Measurements from ENCODE around the gene POTEF.
"Not testable (repeated sequence)": the region's sequence is repeated elsewhere in the genome, so short reads cannot be mapped to it uniquely, and the experiment has no call there.

The POTEF gene

GRCh38 chr2:130158631-130159030 is 29.6 kb upstream of the POTEF start:
- Histone ChIP-seq H3K36me3 (ENCODE audit: insufficient read depth, low read length) (peaks cover 11% of the 10 kb centered on the region), H3K4me1 (ENCODE audit: control insufficient read depth, insufficient read depth, low read length) (no peaks in the 10 kb centered on the region), H3K9me3 (replicated peaks; ENCODE audit: low read length) (no peaks in the 10 kb centered on the region), H3K4me2 (ENCODE audit: low read length) (no peak overlapping the region), H3K9ac (ENCODE audit: low read depth, low read length) (no peak overlapping the region), H3K27me3 (ENCODE audit: control insufficient read depth, insufficient read depth, low read length) (no peaks in the 10 kb centered on the region), H3K4me3 (ENCODE audit: low read length) (no peak overlapping the region)

DNA sequence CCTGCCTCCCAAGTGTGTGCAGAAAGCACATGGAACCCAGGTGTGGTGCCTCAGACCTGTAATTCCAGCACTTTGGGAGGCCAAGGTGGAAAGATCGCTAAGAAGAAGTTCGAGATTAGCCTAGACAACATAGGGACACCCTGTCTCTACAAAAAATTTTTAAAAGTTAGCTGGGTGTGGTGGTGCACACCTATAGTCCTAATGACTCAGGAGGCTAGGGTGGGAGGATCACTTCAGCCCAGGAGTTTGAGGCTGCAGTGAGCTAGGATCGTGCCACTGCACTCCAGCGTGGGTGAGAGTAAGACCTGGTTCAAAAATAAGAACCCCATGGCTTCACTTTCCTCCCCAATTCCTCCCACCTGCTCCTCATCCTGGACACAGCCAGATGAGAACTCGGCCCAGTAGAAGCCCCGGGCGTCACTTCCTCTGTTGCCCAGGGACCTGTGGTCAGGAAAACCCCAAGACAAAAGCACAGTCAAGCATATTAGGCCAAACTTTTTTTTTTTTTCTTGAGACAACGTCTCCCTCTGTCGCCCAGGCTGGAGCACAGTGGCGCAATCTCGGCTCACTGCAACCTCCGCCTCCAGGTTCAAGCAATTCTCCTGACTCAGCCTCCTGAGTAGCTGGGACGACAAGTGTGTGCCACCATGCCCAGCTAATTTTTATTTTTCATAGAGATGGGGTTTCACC is 28.9 kb upstream of the POTEF start:
- not testable (repeated sequence) for H3K9ac ChIP-seq (ENCODE audit: low read depth, low read length); H3K4me3 ChIP-seq (ENCODE audit: low read length); H3K27me3 ChIP-seq (ENCODE audit: control insufficient read depth, insufficient read depth, low read length); H3K9me3 ChIP-seq (replicated peaks; ENCODE audit: low read length); H3K4me2 ChIP-seq (ENCODE audit: low read length); H3K4me1 ChIP-seq (ENCODE audit: control insufficient read depth, insufficient read depth, low read length)
- peaks cover 12% of the 10 kb centered on the region for H3K36me3 ChIP-seq (ENCODE audit: insufficient read depth, low read length)

GRCh38 chr2:130157354-130157753 is 28.3 kb upstream of the POTEF start:
- H3K4me3 ChIP-seq (ENCODE audit: low read length); H3K4me1 ChIP-seq (ENCODE audit: control insufficient read depth, insufficient read depth, low read length); H3K9me3 ChIP-seq (replicated peaks; ENCODE audit: low read length); H3K36me3 ChIP-seq (ENCODE audit: insufficient read depth, low read length); H3K4me2 ChIP-seq (ENCODE audit: low read length); H3K27me3 ChIP-seq (ENCODE audit: control insufficient read depth, insufficient read depth, low read length); H3K9ac ChIP-seq (ENCODE audit: low read depth, low read length): not testable (repeated sequence)

DNA sequence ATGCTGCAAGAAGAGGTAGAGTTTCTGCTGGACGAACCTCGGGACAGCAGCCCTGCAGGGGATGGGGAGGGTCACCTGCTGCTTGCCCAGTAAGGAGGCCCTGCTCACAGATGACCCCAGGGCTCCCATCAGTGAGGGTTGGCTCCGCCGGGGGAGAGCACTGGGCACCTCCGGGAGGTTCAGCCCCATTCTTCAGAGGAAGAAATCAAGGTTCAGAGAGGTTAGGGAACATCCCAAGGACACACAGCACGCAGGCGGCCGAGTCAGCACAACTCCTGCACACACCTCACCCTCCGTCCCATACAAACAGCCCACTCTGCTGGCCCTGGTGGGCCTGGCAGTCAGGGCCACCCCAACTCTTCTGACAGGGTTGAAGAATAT is 27.6 kb upstream of the POTEF start:
- Histone ChIP-seq H3K36me3 (ENCODE audit: insufficient read depth, low read length) (peaks cover 13% of the 10 kb centered on the region), H3K4me2 (ENCODE audit: low read length) (no peak overlapping the region), H3K4me1 (ENCODE audit: control insufficient read depth, insufficient read depth, low read length) (no peaks in the 10 kb centered on the region), H3K9me3 (replicated peaks; ENCODE audit: low read length) (no peaks in the 10 kb centered on the region), H3K4me3 (ENCODE audit: low read length) (no peak overlapping the region), H3K9ac (ENCODE audit: low read depth, low read length) (no peak overlapping the region), H3K27me3 (ENCODE audit: control insufficient read depth, insufficient read depth, low read length) (no peaks in the 10 kb centered on the region)

GRCh38 chr2:130155956-130156623 is 27.1 kb upstream of the POTEF start:
- not testable (repeated sequence) for H3K9ac ChIP-seq (ENCODE audit: low read depth, low read length); H3K27me3 ChIP-seq (ENCODE audit: control insufficient read depth, insufficient read depth, low read length); H3K9me3 ChIP-seq (replicated peaks; ENCODE audit: low read length); H3K4me2 ChIP-seq (ENCODE audit: low read length); H3K4me1 ChIP-seq (ENCODE audit: control insufficient read depth, insufficient read depth, low read length); H3K4me3 ChIP-seq (ENCODE audit: low read length)
- H3K36me3 ChIP-seq (ENCODE audit: insufficient read depth, low read length) = peaks cover 13% of the 10 kb centered on the region

DNA sequence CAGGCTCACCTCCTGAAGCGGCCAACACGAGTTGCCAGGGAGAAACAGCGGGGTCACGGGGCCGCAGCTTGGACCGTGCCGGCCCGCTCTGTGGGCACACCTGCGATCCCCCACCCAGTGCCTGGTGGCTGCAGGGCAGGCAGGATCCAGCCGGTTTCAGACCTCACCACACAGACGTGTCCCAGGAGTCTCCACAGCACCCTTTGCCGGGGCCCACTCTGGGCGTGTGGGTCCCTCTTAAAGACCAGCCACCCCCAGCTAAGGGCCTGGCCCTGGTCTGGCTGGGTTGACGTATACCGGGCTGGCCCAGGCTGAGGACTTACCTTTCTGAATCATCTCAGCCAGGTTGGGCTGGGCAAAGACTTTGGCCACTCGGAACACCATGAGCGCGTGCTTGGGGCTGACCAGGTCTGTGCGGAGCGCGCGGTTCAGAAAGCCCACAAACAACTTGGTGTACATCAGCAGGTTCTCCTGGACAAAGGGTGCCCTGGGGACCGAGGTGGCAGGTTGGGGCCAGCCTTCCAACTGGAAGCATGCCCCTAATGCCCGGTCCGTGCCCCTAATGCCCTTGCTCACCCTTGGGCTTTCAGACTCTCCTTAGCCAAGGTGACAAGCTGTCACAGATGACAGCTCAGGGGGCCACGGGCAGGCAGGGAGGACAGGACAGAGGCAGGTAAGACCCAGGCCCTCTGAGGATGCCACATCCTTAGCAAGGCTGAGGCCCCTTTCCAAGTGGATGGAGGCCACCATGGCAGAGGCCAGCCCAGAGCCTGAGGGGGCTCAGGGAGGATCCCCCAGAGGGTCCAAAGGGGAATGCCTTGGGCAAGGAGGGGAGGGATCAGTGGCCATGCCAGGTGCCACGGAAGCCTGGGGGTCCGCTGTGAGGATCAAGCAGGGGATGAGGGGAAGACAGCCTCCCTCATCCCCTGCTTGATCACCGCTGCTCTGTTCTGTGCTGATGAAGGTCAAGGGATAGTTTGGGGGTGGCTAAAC is 26.0 kb upstream of the POTEF start:
- Histone ChIP-seq H3K4me1 (ENCODE audit: control insufficient read depth, insufficient read depth, low read length) (no peaks in the 10 kb centered on the region), H3K9me3 (replicated peaks; ENCODE audit: low read length) (no peaks in the 10 kb centered on the region), H3K36me3 (ENCODE audit: insufficient read depth, low read length) (peaks cover 13% of the 10 kb centered on the region), H3K4me2 (ENCODE audit: low read length) (no peak overlapping the region), H3K9ac (ENCODE audit: low read depth, low read length) (no peak overlapping the region), H3K27me3 (ENCODE audit: control insufficient read depth, insufficient read depth, low read length) (no peaks in the 10 kb centered on the region), H3K4me3 (ENCODE audit: low read length) (no peak overlapping the region)

DNA sequence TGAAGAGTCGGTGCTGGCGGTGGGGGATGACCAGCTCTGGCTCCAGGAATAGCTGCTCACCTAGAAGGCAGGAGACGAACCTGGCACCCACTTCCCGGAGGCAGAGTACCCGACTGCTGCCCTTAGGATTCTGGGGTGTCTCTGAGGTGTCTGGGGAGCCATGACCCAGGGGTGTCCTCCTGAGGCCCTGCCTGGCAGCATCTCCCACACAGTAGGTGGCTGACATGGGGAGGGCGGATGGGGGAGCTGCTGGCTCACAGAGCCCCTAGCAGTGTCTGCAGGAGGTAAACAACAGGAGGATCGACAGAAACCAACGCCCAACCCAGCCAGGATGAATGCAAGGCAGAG is 25.4 kb upstream of the POTEF start:
- peaks cover 13% of the 10 kb centered on the region for H3K36me3 ChIP-seq (ENCODE audit: insufficient read depth, low read length)
- not testable (repeated sequence) for H3K4me2 ChIP-seq (ENCODE audit: low read length); H3K27me3 ChIP-seq (ENCODE audit: control insufficient read depth, insufficient read depth, low read length); H3K4me3 ChIP-seq (ENCODE audit: low read length); H3K9ac ChIP-seq (ENCODE audit: low read depth, low read length); H3K4me1 ChIP-seq (ENCODE audit: control insufficient read depth, insufficient read depth, low read length); H3K9me3 ChIP-seq (replicated peaks; ENCODE audit: low read length)

GRCh38 chr2:130153721-130154422 is 24.9 kb upstream of the POTEF start:
- not testable (repeated sequence) for H3K4me3 ChIP-seq (ENCODE audit: low read length); H3K4me2 ChIP-seq (ENCODE audit: low read length); H3K9ac ChIP-seq (ENCODE audit: low read depth, low read length); H3K9me3 ChIP-seq (replicated peaks; ENCODE audit: low read length); H3K4me1 ChIP-seq (ENCODE audit: control insufficient read depth, insufficient read depth, low read length); H3K27me3 ChIP-seq (ENCODE audit: control insufficient read depth, insufficient read depth, low read length)
- H3K36me3 ChIP-seq (ENCODE audit: insufficient read depth, low read length) = peaks cover 13% of the 10 kb centered on the region

GRCh38 chr2:130152816-130153595 is 24.0 kb upstream of the POTEF start:
- no peak overlapping the region for H3K9ac ChIP-seq (ENCODE audit: low read depth, low read length)
- H3K27me3 ChIP-seq (ENCODE audit: control insufficient read depth, insufficient read depth, low read length) = no peaks in the 10 kb centered on the region
- H3K4me2 ChIP-seq (ENCODE audit: low read length) = no peak overlapping the region
- H3K4me3 ChIP-seq (ENCODE audit: low read length) = no peak overlapping the region
- H3K9me3 ChIP-seq (replicated peaks; ENCODE audit: low read length) = no peaks in the 10 kb centered on the region
- no peaks in the 10 kb centered on the region for H3K4me1 ChIP-seq (ENCODE audit: control insufficient read depth, insufficient read depth, low read length)
- peaks cover 13% of the 10 kb centered on the region for H3K36me3 ChIP-seq (ENCODE audit: insufficient read depth, low read length)

- peaks cover 13% of the 10 kb centered on the region for H3K36me3 ChIP-seq (ENCODE audit: insufficient read depth, low read length)
- not testable (repeated sequence) for H3K4me3 ChIP-seq (ENCODE audit: low read length); H3K9ac ChIP-seq (ENCODE audit: low read depth, low read length); H3K27me3 ChIP-seq (ENCODE audit: control insufficient read depth, insufficient read depth, low read length); H3K9me3 ChIP-seq (replicated peaks; ENCODE audit: low read length); H3K4me1 ChIP-seq (ENCODE audit: control insufficient read depth, insufficient read depth, low read length); H3K4me2 ChIP-seq (ENCODE audit: low read length)
Measured at GRCh38 chr2:130152136-130152815, 23.3 kb upstream of the POTEF start.

All from skeletal muscle satellite cell (primary cell).